Endothelial cell of umbilical vein (primary cell): ENCODE measurements around the gene PDLIM5. TPM values are rescaled to one million over a fixed set of nuclear protein-coding genes. Genes with fewer than 3 reads are reported as not detected.

Source experiments
- BruUV-seq: library from RNA; stranded (reverse); fragments of 400-500 nt; replicated peaks from 2 replicates; lab custom pipeline; 2021; lab: Mats Ljungman, UMichigan
- CTCF ChIA-PET: fragments of 300-600, 350-600 bp; sonication (Branson Sonifier 250); formaldehyde crosslinking; loops from one replicate; lab custom pipeline; 2021; ENCODE audit warnings: antibody characterized with exemption, inconsistent platforms; lab: Charles Lee
- POLR2A ChIA-PET: fragments of 300-600, 350-600 bp; sonication (Branson Sonifier 250); formaldehyde crosslinking; loops from one replicate; lab custom pipeline; 2021; ENCODE audit warnings: antibody characterized with exemption, inconsistent platforms; lab: Charles Lee
- DNase-seq: peaks from one replicate; pipeline ENCODE4 v3.0.0-alpha.2; 2011; ENCODE audit warnings: low read depth, low spot score
- FAIRE-seq: peaks from 2 replicates; lab custom pipeline; 2011; peaks lifted over from hg19 to GRCh38; lab: Jason Lieb, UNC
- H2AFZ ChIP-seq: 2 replicates; pipeline ENCODE4 v1.6.0; 2012; ENCODE audit warnings: low read depth, low read length, control low read depth, inconsistent platforms
- H3K27ac ChIP-seq: 2 replicates; pipeline ENCODE4 v1.5.1; 2011; ENCODE audit warnings: low read depth, mild to moderate bottlenecking, control low read depth, low read length, moderate library complexity; ENCODE audit not compliant: insufficient read depth
- H3K27me3 ChIP-seq, 2 experiments: 2 replicates each; pipeline versions ENCODE4 v1.6.0 to v1.6.1; 2011; ENCODE audit warnings: low read length in 2 of 2, mixed read lengths in 1 of 2; ENCODE audit not compliant: control insufficient read depth in 2 of 2, insufficient read depth in 2 of 2
- H3K36me3 ChIP-seq, 2 experiments: 2 replicates in 1 of 2; 3 replicates in 1 of 2; pipeline ENCODE4 v1.5.1; 2011; ENCODE audit warnings: low read length in 2 of 2, mild to moderate bottlenecking in 1 of 2, moderate library complexity in 1 of 2; ENCODE audit not compliant: control insufficient read depth in 2 of 2, insufficient read depth in 2 of 2; ENCODE audit errors: extremely low read depth in 1 of 2
- H3K4me1 ChIP-seq: 3 replicates; pipeline ENCODE4 v1.5.1; 2011; ENCODE audit warnings: mild to moderate bottlenecking, low read length; ENCODE audit not compliant: control insufficient read depth, insufficient read depth; ENCODE audit errors: extremely low read depth
- H3K4me2 ChIP-seq: 2 replicates; pipeline ENCODE4 v1.6.1; 2011; ENCODE audit warnings: low read length, control low read depth, mixed read lengths; ENCODE audit not compliant: insufficient read depth
- H3K4me3 ChIP-seq, 3 experiments: fragments of 200-600 bp in 1 of 3; sonication (generic), shearing (Covaris generic) in 1 of 3; replicated peaks in 1 of 3; 2 replicates each; pipeline ENCODE4 v1.5.1; 2011 to 2016; ENCODE audit warnings: control low read depth in 3 of 3, low read length in 3 of 3, mild to moderate bottlenecking in 2 of 3, inconsistent platforms in 1 of 3, low read depth in 1 of 3, moderate library complexity in 1 of 3; ENCODE audit not compliant: insufficient read depth in 1 of 3
- H3K79me2 ChIP-seq: 2 replicates; pipeline ENCODE4 v1.6.0; 2012; ENCODE audit warnings: low read length, inconsistent platforms; ENCODE audit not compliant: control insufficient read depth, insufficient read depth
- H3K9ac ChIP-seq: replicated peaks from 2 replicates; pipeline ENCODE3; 2011; ENCODE audit warnings: low read length, control low read depth; ENCODE audit not compliant: insufficient read depth; ENCODE audit errors: extremely low read depth
- H3K9me1 ChIP-seq: replicated peaks from 3 replicates; pipeline ENCODE4 v1.6.0; 2011; ENCODE audit warnings: mild to moderate bottlenecking, low read length; ENCODE audit not compliant: control insufficient read depth, insufficient read depth; ENCODE audit errors: extremely low read depth
- H3K9me3 ChIP-seq: replicated peaks from 2 replicates; pipeline ENCODE4 v1.5.1; 2012; ENCODE audit warnings: low read length, inconsistent platforms; ENCODE audit not compliant: control insufficient read depth, insufficient read depth
- H4K20me1 ChIP-seq: replicated peaks from 2 replicates; pipeline ENCODE3; 2011; ENCODE audit warnings: mild to moderate bottlenecking, low read length; ENCODE audit not compliant: control insufficient read depth, insufficient read depth; ENCODE audit errors: extremely low read depth
- CTCF ChIP-seq, 2 donors: IDR thresholded peaks; 1 replicate in 1 of 2; 2 replicates in 1 of 2; pipeline ENCODE4 v1.5.1; 2011; ENCODE audit warnings: low read length in 2 of 2, mild to moderate bottlenecking in 2 of 2, moderate library complexity in 2 of 2, control low read depth in 1 of 2, inconsistent platforms in 1 of 2, low read depth in 1 of 2; ENCODE audit not compliant: insufficient read depth in 1 of 2; ENCODE audit errors: extremely low read depth in 1 of 2
- EZH2 ChIP-seq: IDR thresholded peaks from 2 replicates; pipeline ENCODE4 v1.6.1; 2012; ENCODE audit warnings: borderline replicate concordance, low read depth, mild to moderate bottlenecking, moderate library complexity, low read length, inconsistent platforms; ENCODE audit not compliant: severe bottlenecking
- FOS ChIP-seq: IDR thresholded peaks from 2 replicates; pipeline ENCODE4 v1.6.1; 2011; ENCODE audit warnings: mild to moderate bottlenecking, low read length, moderate library complexity, borderline replicate concordance; ENCODE audit not compliant: insufficient read depth
- GATA2 ChIP-seq: IDR thresholded peaks from 2 replicates; pipeline ENCODE4 v1.7.0; 2011; ENCODE audit warnings: low read depth, mild to moderate bottlenecking, moderate library complexity, mixed read lengths, low read length; ENCODE audit not compliant: insufficient read length, insufficient read depth
- JUN ChIP-seq: IDR thresholded peaks from 2 replicates; pipeline ENCODE4 v1.6.1; 2011; ENCODE audit warnings: borderline replicate concordance, low read depth; ENCODE audit not compliant: insufficient read length, insufficient read depth
- MAX ChIP-seq: IDR thresholded peaks from 2 replicates; pipeline ENCODE4 v1.6.1; 2011; ENCODE audit not compliant: insufficient read depth, insufficient read length
- MYC ChIP-seq: IDR thresholded peaks from one replicate; pipeline ENCODE4 v1.6.1; 2011; ENCODE audit warnings: mild to moderate bottlenecking, low read depth, low read length
- POLR2A ChIP-seq: IDR thresholded peaks from 2 replicates; pipeline ENCODE4 v1.6.1; 2012; ENCODE audit warnings: low read depth, mild to moderate bottlenecking, control low read depth, low read length
- POLR2AphosphoS5 ChIP-seq: IDR thresholded peaks from 2 replicates; pipeline ENCODE4 v1.6.1; 2012; ENCODE audit warnings: low read depth, mild to moderate bottlenecking, control low read depth, low read length, moderate library complexity; ENCODE audit not compliant: insufficient read depth
- dilution Hi-C: fragments of 300-500 bp; cut with MboI; formaldehyde crosslinking; loops from one replicate; pipeline ENCODE4 v1.15.0; 2019; ENCODE audit warnings: low sequenced_read_pairs; ENCODE audit not compliant: extremely low pct_ligation_motif_present
- intact Hi-C: fragments of 100-400 bp; cut with micrococcal nuclease; formaldehyde crosslinking; loops from one replicate; pipeline ENCODE4 v1.10.0; 2022
- polyA plus RNA-seq, 4 experiments: library from polyadenylated mRNA; depleted of rRNA in 3 of 4; stranded (reverse) in 3 of 4; unstranded in 1 of 4; fragments of >200 nt; gene quantifications; 2 replicates each; pipeline versions ENCODE4 v1.2.1 to v1.2.3, GENCODE V29; 2011 to 2012; ENCODE audit warnings: missing spikeins in 1 of 4
- total RNA-seq: library from RNA; stranded (reverse); gene quantifications from 2 replicates; pipeline ENCODE4 v1.2.3, GENCODE V29; 2021

PDLIM5 gene
- total and polyA plus RNA-seq, 2 donors (not counting 3 experiments of a cell fraction or from before 2014, with no cell fraction given): 243 to 310 TPM

- Histone ChIP-seq H3K27ac (no peak overlapping the region), H3K79me2 (peaks cover 100% of the 10 kb centered on the region), H2AFZ (no peak overlapping the region), H3K9me1 (no peaks in the 10 kb centered on the region), H3K9me3 (no peaks in the 10 kb centered on the region), H3K4me3 (peak overlapping the region in 1 of 3 experiments; percentile 53), H3K4me1 (peaks cover 44% of the 10 kb centered on the region), H3K27me3 (no peaks in the 10 kb centered on the region), H3K9ac (peak overlapping the region; percentile 14), H3K4me2 (peak overlapping the region; percentile 68), H4K20me1 (no peaks in the 10 kb centered on the region), H3K36me3 (peaks cover 0 to 12% of the 10 kb centered on the region in 2 experiments)
- DNase-seq: peak; percentile 44
- TF ChIP-seq FOS: no peak
- no peak for TF ChIP-seq EZH2
- TF ChIP-seq POLR2AphosphoS5: no peak
- no peak for TF ChIP-seq POLR2A
- TF ChIP-seq MAX: no peak
- no peak for TF ChIP-seq GATA2
- no peak for TF ChIP-seq JUN
- no peak for TF ChIP-seq MYC
- ChIA-PET POLR2A (no interaction called here), CTCF (interaction anchor here (1.9 kb wide), 1 partner anchor 51 kb away, joined by 6 read pairs; no protein-coding TSS in a partner anchor)
- dilution Hi-C loops (no loop called here), intact Hi-C loops (no loop called here)
- no peak for FAIRE-seq
- no TSS peak for BruUV-seq
Observed at GRCh38 chr4:94457692-94458106, 6.0 kb downstream of the PDLIM5 start.

GRCh38 chr4:94458682-94459081, 6.9 kb downstream of the PDLIM5 start:
- intact Hi-C loops (no loop called here), dilution Hi-C loops (no loop called here)
- Histone ChIP-seq H2AFZ (no peak overlapping the region), H3K27ac (no peak overlapping the region), H3K9ac (no peak overlapping the region), H3K79me2 (peaks cover 100% of the 10 kb centered on the region), H3K9me3 (no peaks in the 10 kb centered on the region), H3K4me1 (peaks cover 44% of the 10 kb centered on the region), H4K20me1 (no peaks in the 10 kb centered on the region), H3K27me3 (no peaks in the 10 kb centered on the region), H3K9me1 (no peaks in the 10 kb centered on the region), H3K4me2 (peak overlapping the region; percentile 4), H3K36me3 (peaks cover 0 to 12% of the 10 kb centered on the region in 2 experiments), H3K4me3 (no peak overlapping the region)
- ChIA-PET POLR2A (no interaction called here), CTCF (interaction anchor here (1.9 kb wide), 1 partner anchor 52 kb away, joined by 6 read pairs; no protein-coding TSS in a partner anchor)
- no peak for DNase-seq
- TF ChIP-seq EZH2 (no peak), CTCF (IDR thresholded peaks at IDR 0.05; ENCODE audit: extremely low read depth in 1 of 2, insufficient read depth in 1 of 2, low read depth in 1 of 2, low read length in 2 of 2) (no peak), POLR2A (no peak), MYC (no peak), MAX (no peak), POLR2AphosphoS5 (no peak), FOS (no peak), JUN (no peak)
- no TSS peak for BruUV-seq
- no peak for FAIRE-seq
